GM12864 (cell line): ENCODE data around the gene CTDSPL2.
"Not testable (repeated sequence)": the region's sequence is repeated elsewhere in the genome, so short reads cannot be mapped to it uniquely, and the experiment has no call there.

Experiments used
- DNase-seq: peaks from one replicate; pipeline ENCODE4 v3.0.0-alpha.2; 2011; ENCODE audit warnings: low read depth
- H3K4me3 ChIP-seq: 2 replicates; pipeline ENCODE4 v1.5.1; 2011; ENCODE audit warnings: mild to moderate bottlenecking, low read depth, low read length, control low read depth
- CTCF ChIP-seq: IDR thresholded peaks from 2 replicates; pipeline ENCODE4 v1.5.1; 2011; ENCODE audit warnings: low read depth, mild to moderate bottlenecking, moderate library complexity, low read length, control low read depth, inconsistent platforms; ENCODE audit errors: missing control alignments

The CTDSPL2 gene

GRCh38 chr15:44450172-44450571 lies 22.7 kb downstream of the CTDSPL2 start:
- H3K4me3 ChIP-seq = no peak overlapping the region
- DNase-seq = no peak
- no peak for TF ChIP-seq CTCF

GRCh38 chr15:44453578-44454283 lies 26.3 kb downstream of the CTDSPL2 start:
- DNase-seq, H3K4me3 ChIP-seq: not testable (repeated sequence)

GRCh38 chr15:44458429-44458828 lies 31.0 kb downstream of the CTDSPL2 start:
- DNase-seq = no peak
- no peak overlapping the region for H3K4me3 ChIP-seq
- no peak for TF ChIP-seq CTCF

GRCh38 chr15:44468709-44469385 lies 41.4 kb downstream of the CTDSPL2 start:
- no peak for DNase-seq
- no peak overlapping the region for H3K4me3 ChIP-seq
- TF ChIP-seq CTCF = no peak

- TF ChIP-seq CTCF = no peak
- no peak overlapping the region for H3K4me3 ChIP-seq
- no peak for DNase-seq
Observed at GRCh38 chr15:44471885-44472455, 44.5 kb downstream of the CTDSPL2 start.

GRCh38 chr15:44479343-44479742 lies 51.9 kb downstream of the CTDSPL2 start:
- H3K4me3 ChIP-seq = no peak overlapping the region
- no peak for TF ChIP-seq CTCF
- DNase-seq = no peak

GRCh38 chr15:44482090-44482489 lies 54.7 kb downstream of the CTDSPL2 start:
- TF ChIP-seq CTCF = no peak
- DNase-seq = no peak
- no peak overlapping the region for H3K4me3 ChIP-seq
